OCI-LY7 (cell line): ENCODE data around the gene DFFA. TPM values are rescaled to one million over a fixed set of nuclear protein-coding genes. Genes with fewer than 3 reads are reported as not detected.
A peak's percentile ranks its signal among the peaks of the same experiment; 100 is the strongest.

Source experiments
- BruUV-seq: library from RNA; stranded (reverse); fragments of 400-500 nt; replicated peaks from 2 replicates; lab custom pipeline; 2021; lab: Mats Ljungman, UMichigan
- CTCF ChIA-PET: fragments of 300-600 bp; sonication (Branson Sonifier 250); formaldehyde crosslinking; loops from one replicate; lab custom pipeline; 2022; ENCODE audit warnings: antibody characterized with exemption; ENCODE audit not compliant: unreplicated experiment; lab: Charles Lee
- POLR2A ChIA-PET: fragments of 300-600 bp; sonication (Branson Sonifier 250); formaldehyde crosslinking; loops from one replicate; lab custom pipeline; 2022; ENCODE audit warnings: antibody characterized with exemption; lab: Charles Lee
- DNase-seq: peaks from one replicate; pipeline ENCODE4 v3.0.0-alpha.2; 2015; ENCODE audit warnings: low spot score
- H2AFZ ChIP-seq: fragments of 200-600 bp; sonication (generic), shearing (Covaris generic); 2 replicates; pipeline ENCODE4 v1.6.1; 2014; ENCODE audit warnings: mild to moderate bottlenecking, antibody characterized with exemption, low read length, moderate library complexity
- H3K27ac ChIP-seq: fragments of 200-600 bp; sonication (generic); 2 replicates; pipeline ENCODE4 v1.5.1; 2014; ENCODE audit warnings: mixed run types, low read depth, mild to moderate bottlenecking, moderate library complexity, low read length, inconsistent platforms; ENCODE audit not compliant: poor library complexity, severe bottlenecking
- H3K36me3 ChIP-seq: fragments of 200-600 bp; sonication (generic); 2 replicates; pipeline ENCODE4 v1.6.1; 2014; ENCODE audit warnings: mild to moderate bottlenecking, antibody characterized with exemption, low read length, moderate library complexity, mixed read lengths; ENCODE audit not compliant: insufficient read depth
- H3K4me1 ChIP-seq: fragments of 200-600 bp; sonication (generic); 2 replicates; pipeline ENCODE4 v1.5.1; 2014; ENCODE audit warnings: mild to moderate bottlenecking, low read length; ENCODE audit not compliant: insufficient read depth, poor library complexity, severe bottlenecking
- H3K4me2 ChIP-seq: fragments of 200-600 bp; sonication (generic); 2 replicates; pipeline ENCODE4 v1.6.1; 2014; ENCODE audit warnings: mild to moderate bottlenecking, low read length
- H3K4me3 ChIP-seq: fragments of 200-600 bp; sonication (generic); 2 replicates; pipeline ENCODE4 v1.5.1; 2014; ENCODE audit warnings: mild to moderate bottlenecking, low read depth, low read length; ENCODE audit not compliant: poor library complexity, severe bottlenecking
- H3K79me2 ChIP-seq: fragments of 200-600 bp; sonication (generic); 2 replicates; pipeline ENCODE4 v1.6.1; 2016; ENCODE audit warnings: low read depth, mild to moderate bottlenecking, low read length, moderate library complexity, mixed read lengths; ENCODE audit not compliant: insufficient read depth
- H3K9me2 ChIP-seq: fragments of 200-600 bp; sonication (generic); 2 replicates; pipeline ENCODE4 v1.6.1; 2016; ENCODE audit warnings: mild to moderate bottlenecking, low read length, mixed read lengths; ENCODE audit not compliant: insufficient read depth
- H3K9me3 ChIP-seq: fragments of 200-600 bp; sonication (generic); 2 replicates; pipeline ENCODE4 v1.6.1; 2014; ENCODE audit warnings: mild to moderate bottlenecking, mixed run types, low read length, mixed read lengths
- H4K20me1 ChIP-seq: fragments of 200-600 bp; sonication (generic); 2 replicates; pipeline ENCODE4 v1.6.1; 2014; ENCODE audit warnings: mild to moderate bottlenecking, antibody characterized with exemption, low read length, moderate library complexity, mixed read lengths; ENCODE audit not compliant: insufficient read depth
- CTCF ChIP-seq: fragments of 200-600 bp; sonication (generic); conservative IDR thresholded peaks from 2 replicates; pipeline ENCODE4 v1.5.1; 2014; ENCODE audit warnings: mild to moderate bottlenecking, antibody characterized with exemption, low read length, moderate library complexity, mixed read lengths
- EZH2phosphoT487 ChIP-seq: fragments of 200-600 bp; sonication (generic); IDR thresholded peaks from 2 replicates; pipeline ENCODE4 v1.6.1; 2018; ENCODE audit warnings: low read depth, borderline replicate concordance, mild to moderate bottlenecking, mixed run types, antibody characterized with exemption, low read length, moderate library complexity, mixed read lengths
- intact Hi-C: fragments of 100-400 bp; cut with micrococcal nuclease; formaldehyde crosslinking; loops from one replicate; pipeline ENCODE4 v1.10.0; 2022; ENCODE audit not compliant: unreplicated experiment
- total RNA-seq, 2 experiments: library from RNA; depleted of rRNA in 1 of 2; stranded (reverse); fragments of >200 nt in 1 of 2; shearing (Covaris generic) in 1 of 2; gene quantifications; 2 replicates each; pipeline ENCODE4 v1.2.3, GENCODE V29; 2014 to 2022

DFFA gene
- total RNA-seq, 2 experiments from 2014 or later: 64.6 to 79.0 TPM

- no peak for TF ChIP-seq CTCF
- TF ChIP-seq EZH2phosphoT487: no peak
- H3K36me3 ChIP-seq: no peaks in the 10 kb centered on the region; the same call in 1 of the 2 replicates
- H3K4me1 ChIP-seq: peaks cover 32% of the 10 kb centered on the region
- no TSS peak for BruUV-seq
- ChIA-PET POLR2A (interaction anchor here (0.5 to 0.6 kb wide), 3 partner anchors 11 to 621 kb away, joined by 3 to 8 read pairs (median 5); no protein-coding TSS in a partner anchor), CTCF (no interaction called here)
- intact Hi-C loops: no loop called here
- H3K4me2 ChIP-seq: peak overlapping the region; percentile 74
- H3K79me2 ChIP-seq: no peaks in the 10 kb centered on the region; the same call in 1 of the 2 replicates
- no peaks in the 10 kb centered on the region for H3K9me2 ChIP-seq
- H3K9me3 ChIP-seq: no peaks in the 10 kb centered on the region
- H2AFZ ChIP-seq: no peak overlapping the region
- H3K27ac ChIP-seq: no peak overlapping the region
- peak; percentile 18 for DNase-seq
- no peak overlapping the region for H3K4me3 ChIP-seq
- no peaks in the 10 kb centered on the region for H4K20me1 ChIP-seq
Observed at GRCh38 chr1:10432910-10433700, 39.2 kb downstream of the DFFA start.

- Histone ChIP-seq H4K20me1 (no peaks in the 10 kb centered on the region), H3K4me3 (peak overlapping the region; percentile 78), H3K9me2 (no peaks in the 10 kb centered on the region), H2AFZ (peak overlapping the region; percentile 58; the same call in 1 of the 2 replicates), H3K79me2 (no peaks in the 10 kb centered on the region; the same call in 1 of the 2 replicates), H3K4me2 (peak overlapping the region; percentile 74), H3K36me3 (no peaks in the 10 kb centered on the region; the same call in 1 of the 2 replicates), H3K9me3 (no peaks in the 10 kb centered on the region), H3K4me1 (peaks cover 32% of the 10 kb centered on the region), H3K27ac (peak overlapping the region; percentile 67)
- ChIA-PET CTCF (no interaction called here), POLR2A (no interaction called here)
- intact Hi-C loops: no loop called here
- BruUV-seq: TSS peak; percentile 80
- TF ChIP-seq CTCF (no peak), EZH2phosphoT487 (no peak)
- peak; percentile 33 for DNase-seq
Observed at GRCh38 chr1:10431070-10431730, 41.1 kb downstream of the DFFA start.
